ENCODE results near the gene RANBP17.

Gene RANBP17

GRCh38 chr5:171120986-171121622 lies 259.3 kb downstream of the RANBP17 start:
- H3K4me2 ChIP-seq (ENCODE audit: low read length), result no peak overlapping the region
- no peaks in the 10 kb centered on the region for H3K36me3 ChIP-seq (replicated peaks; ENCODE audit: low read depth, low read length)
- TF ChIP-seq CTCF (IDR thresholded peaks at IDR 0.05; ENCODE audit: low read depth, low read length) (no peak), EZH2phosphoT487 (IDR thresholded peaks at IDR 0.05; ENCODE audit: low read depth) (no peak)
- H3K9ac ChIP-seq (ENCODE audit: low read length), result no peak overlapping the region
- no peaks in the 10 kb centered on the region for H4K20me1 ChIP-seq (ENCODE audit: insufficient read depth, low read length)
- no peak overlapping the region for H3K4me3 ChIP-seq (ENCODE audit: low read length)
- no peaks in the 10 kb centered on the region for H3K9me3 ChIP-seq (ENCODE audit: insufficient read depth, low read length)
- no peak overlapping the region for H3K27ac ChIP-seq (ENCODE audit: low read length)
- no peaks in the 10 kb centered on the region for H3K27me3 ChIP-seq (ENCODE audit: low read depth, low read length)
- no peaks in the 10 kb centered on the region for H3K4me1 ChIP-seq (ENCODE audit: low read length)
- H3K79me2 ChIP-seq (ENCODE audit: low read length), result no peaks in the 10 kb centered on the region
- no peak overlapping the region for H2AFZ ChIP-seq (ENCODE audit: low read depth, low read length)

DNA sequence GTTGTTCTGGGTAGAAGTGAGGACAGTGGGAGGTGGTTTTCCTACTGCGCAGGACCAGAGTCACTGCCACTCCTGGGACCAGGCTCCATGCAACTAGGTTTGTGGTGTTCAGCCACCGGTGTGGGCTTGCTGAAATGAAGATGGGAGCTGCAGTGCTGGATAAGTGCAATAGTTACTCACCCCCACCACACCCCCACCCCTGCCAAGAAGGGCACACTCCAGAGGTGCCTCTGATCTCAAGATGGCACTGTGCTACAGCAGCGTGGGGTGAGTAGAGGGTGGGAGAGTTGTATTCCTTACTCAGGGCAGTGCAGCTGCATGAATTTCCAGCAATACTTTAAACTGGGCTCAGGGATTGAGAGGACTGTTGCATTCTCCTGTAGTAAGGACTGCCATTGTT lies 259.8 kb downstream of the RANBP17 start:
- no peaks in the 10 kb centered on the region for H3K79me2 ChIP-seq (ENCODE audit: low read length)
- no peaks in the 10 kb centered on the region for H3K9me3 ChIP-seq (ENCODE audit: insufficient read depth, low read length)
- no peak overlapping the region for H3K9ac ChIP-seq (ENCODE audit: low read length)
- no peak overlapping the region for H2AFZ ChIP-seq (ENCODE audit: low read depth, low read length)
- no peaks in the 10 kb centered on the region for H3K4me1 ChIP-seq (ENCODE audit: low read length)
- H3K27ac ChIP-seq (ENCODE audit: low read length), result no peak overlapping the region
- no peaks in the 10 kb centered on the region for H4K20me1 ChIP-seq (ENCODE audit: insufficient read depth, low read length)
- TF ChIP-seq EZH2phosphoT487 (IDR thresholded peaks at IDR 0.05; ENCODE audit: low read depth) (no peak), CTCF (IDR thresholded peaks at IDR 0.05; ENCODE audit: low read depth, low read length) (no peak)
- no peaks in the 10 kb centered on the region for H3K27me3 ChIP-seq (ENCODE audit: low read depth, low read length)
- no peak overlapping the region for H3K4me3 ChIP-seq (ENCODE audit: low read length)
- no peak overlapping the region for H3K4me2 ChIP-seq (ENCODE audit: low read length)
- no peaks in the 10 kb centered on the region for H3K36me3 ChIP-seq (replicated peaks; ENCODE audit: low read depth, low read length)

DNA sequence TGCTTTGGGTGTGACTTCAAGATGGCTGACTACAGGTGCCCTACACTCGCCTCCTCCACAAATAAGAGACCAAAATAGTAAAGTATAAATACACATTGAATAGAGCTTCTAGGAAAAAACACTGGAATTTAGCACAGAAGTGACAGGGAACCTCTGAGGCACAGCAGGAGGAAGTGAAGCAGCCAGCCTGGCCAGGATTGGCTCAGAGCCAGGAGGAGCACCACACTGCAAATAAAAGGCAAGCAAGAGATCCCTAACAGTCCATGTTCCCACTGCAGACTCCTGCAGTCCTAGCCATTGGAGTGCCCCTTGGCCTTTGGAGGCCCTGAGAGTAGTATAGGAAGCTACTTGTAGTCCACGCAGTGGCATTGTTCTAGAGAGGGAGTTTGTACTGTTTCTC lies 260.6 kb downstream of the RANBP17 start:
- Histone ChIP-seq H3K4me1 (ENCODE audit: low read length) (no peaks in the 10 kb centered on the region), H3K9me3 (ENCODE audit: insufficient read depth, low read length) (no peaks in the 10 kb centered on the region), H3K9ac (ENCODE audit: low read length) (no peak overlapping the region), H3K4me3 (ENCODE audit: low read length) (no peak overlapping the region), H3K79me2 (ENCODE audit: low read length) (no peaks in the 10 kb centered on the region), H3K36me3 (replicated peaks; ENCODE audit: low read depth, low read length) (no peaks in the 10 kb centered on the region), H3K27ac (ENCODE audit: low read length) (no peak overlapping the region), H3K27me3 (ENCODE audit: low read depth, low read length) (no peaks in the 10 kb centered on the region), H4K20me1 (ENCODE audit: insufficient read depth, low read length) (no peaks in the 10 kb centered on the region), H3K4me2 (ENCODE audit: low read length) (no peak overlapping the region), H2AFZ (ENCODE audit: low read depth, low read length) (no peak overlapping the region)
- no peak for TF ChIP-seq CTCF (IDR thresholded peaks at IDR 0.05; ENCODE audit: low read depth, low read length)
- TF ChIP-seq EZH2phosphoT487 (IDR thresholded peaks at IDR 0.05; ENCODE audit: low read depth), result no peak

- H3K4me2 ChIP-seq (ENCODE audit: low read length), result no peak overlapping the region
- TF ChIP-seq EZH2phosphoT487 (IDR thresholded peaks at IDR 0.05; ENCODE audit: low read depth), result no peak
- no peak for TF ChIP-seq CTCF (IDR thresholded peaks at IDR 0.05; ENCODE audit: low read depth, low read length)
Observed at GRCh38 chr5:171123417-171123816, 261.6 kb downstream of the RANBP17 start.

More at GRCh38 chr5:171123417-171123816, 261.6 kb downstream of the RANBP17 start:
- Histone ChIP-seq H3K36me3 (replicated peaks; ENCODE audit: low read depth, low read length) (no peaks in the 10 kb centered on the region), H4K20me1 (ENCODE audit: insufficient read depth, low read length) (no peaks in the 10 kb centered on the region), H3K79me2 (ENCODE audit: low read length) (no peaks in the 10 kb centered on the region), H3K9ac (ENCODE audit: low read length) (no peak overlapping the region), H3K27ac (ENCODE audit: low read length) (no peak overlapping the region), H2AFZ (ENCODE audit: low read depth, low read length) (no peak overlapping the region), H3K4me3 (ENCODE audit: low read length) (no peak overlapping the region), H3K9me3 (ENCODE audit: insufficient read depth, low read length) (no peaks in the 10 kb centered on the region), H3K4me1 (ENCODE audit: low read length) (no peaks in the 10 kb centered on the region), H3K27me3 (ENCODE audit: low read depth, low read length) (no peaks in the 10 kb centered on the region)

Measured in OCI-LY3 (cell line).